Mucosa of rectum (tissue), 2 donors: ENCODE results near the gene ATP8A1.
A peak's percentile ranks its signal among the peaks of the same experiment; 100 is the strongest.

Experiments used
- H3K27ac ChIP-seq, 2 donors: one replicate each; pipeline ENCODE4 v1.7.0; 2013; ENCODE audit warnings: inconsistent platforms in 2 of 2, low read depth in 2 of 2, low read length in 2 of 2
- H3K27me3 ChIP-seq, 2 donors: one replicate each; pipeline ENCODE4 v1.7.0; 2013; ENCODE audit warnings: low read length in 2 of 2; ENCODE audit not compliant: control insufficient read depth in 2 of 2, insufficient read depth in 2 of 2
- H3K36me3 ChIP-seq, 2 donors: one replicate each; pipeline ENCODE4 v1.7.0; 2013; ENCODE audit warnings: low read length in 2 of 2; ENCODE audit not compliant: control insufficient read depth in 2 of 2, insufficient read depth in 2 of 2
- H3K4me1 ChIP-seq, 2 donors: one replicate each; pipeline ENCODE4 v1.7.0; 2013; ENCODE audit warnings: low read length in 2 of 2, mild to moderate bottlenecking in 1 of 2; ENCODE audit not compliant: control insufficient read depth in 2 of 2, insufficient read depth in 2 of 2
- H3K4me3 ChIP-seq, 2 donors: one replicate each; pipeline ENCODE4 v1.7.0; 2013; ENCODE audit warnings: low read length in 2 of 2
- H3K9ac ChIP-seq, 2 donors: one replicate each; pipeline ENCODE4 v1.7.0; 2013; ENCODE audit warnings: low read length in 2 of 2, low read depth in 1 of 2, mild to moderate bottlenecking in 1 of 2
- H3K9me3 ChIP-seq, 2 donors: one replicate each; pipeline ENCODE4 v1.7.0; 2013; ENCODE audit warnings: low read length in 2 of 2; ENCODE audit not compliant: control insufficient read depth in 2 of 2
- donor health status: healthy.
- donor health status: Normal muscosa, but diverticular disease.

Gene ATP8A1

GRCh38 chr4:42627885-42628646, 28.8 kb downstream of the ATP8A1 start:
- H3K9me3 ChIP-seq = no peaks in the 10 kb centered on the region
- H3K4me1 ChIP-seq = peaks cover 11 to 41% of the 10 kb centered on the region in 2 donors
- peak overlapping the region; percentile 21 to 28 for H3K4me3 ChIP-seq
- H3K9ac ChIP-seq = peak overlapping the region in 1 of 2 donors; percentile 37
- peaks cover 4% of the 10 kb centered on the region in 2 donors for H3K36me3 ChIP-seq
- no peaks in the 10 kb centered on the region for H3K27me3 ChIP-seq
- H3K27ac ChIP-seq = peak overlapping the region; percentile 77 to 87

DNA sequence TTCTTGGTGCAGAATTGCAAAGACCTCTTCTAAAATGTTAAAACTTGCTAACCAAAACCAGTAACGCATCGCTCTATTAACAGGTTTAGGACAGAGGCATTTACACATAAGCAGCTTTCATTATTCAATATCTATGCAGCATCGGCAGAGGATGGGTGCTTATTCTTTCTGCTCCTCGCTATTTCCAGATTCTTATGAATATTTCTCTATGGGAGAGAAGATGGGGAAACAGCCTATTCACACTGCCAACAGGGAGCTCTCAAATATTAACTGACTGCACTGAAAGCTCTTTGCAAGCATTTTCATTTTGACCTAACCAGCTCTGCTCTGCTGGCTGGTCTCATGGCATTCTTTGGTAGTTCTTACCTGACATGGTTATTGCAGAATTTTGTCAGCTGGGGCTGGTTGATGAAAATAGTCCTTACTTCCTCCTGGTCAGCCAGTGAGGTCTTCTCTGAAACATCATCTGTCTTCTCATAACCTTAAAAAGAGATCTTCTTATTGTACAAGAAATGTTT, 30.2 kb downstream of the ATP8A1 start:
- Histone ChIP-seq H3K4me1 (peaks cover 11 to 41% of the 10 kb centered on the region in 2 donors), H3K27me3 (no peaks in the 10 kb centered on the region), H3K27ac (no peak overlapping the region), H3K9ac (no peak overlapping the region), H3K4me3 (no peak overlapping the region), H3K36me3 (peaks cover 4% of the 10 kb centered on the region in 2 donors), H3K9me3 (no peaks in the 10 kb centered on the region)

- Histone ChIP-seq H3K9ac (no peak overlapping the region), H3K4me3 (no peak overlapping the region), H3K27me3 (no peaks in the 10 kb centered on the region), H3K9me3 (no peaks in the 10 kb centered on the region), H3K4me1 (peaks cover 11 to 38% of the 10 kb centered on the region in 2 donors), H3K27ac (no peak overlapping the region), H3K36me3 (peaks cover 4% of the 10 kb centered on the region in 2 donors)
Measured at GRCh38 chr4:42625329-42625728, 31.6 kb downstream of the ATP8A1 start.

- no peak overlapping the region for H3K4me3 ChIP-seq
- H3K9ac ChIP-seq = no peak overlapping the region
- no peaks in the 10 kb centered on the region for H3K9me3 ChIP-seq
- no peaks in the 10 kb centered on the region for H3K27me3 ChIP-seq
- H3K36me3 ChIP-seq = peaks cover 4 to 8% of the 10 kb centered on the region in 2 donors
- peaks cover 11 to 30% of the 10 kb centered on the region in 2 donors for H3K4me1 ChIP-seq
- no peak overlapping the region for H3K27ac ChIP-seq
Measured at GRCh38 chr4:42624551-42624950, 32.4 kb downstream of the ATP8A1 start.

- peak overlapping the region; percentile 30 to 54 for H3K27ac ChIP-seq
- peaks cover 5 to 9% of the 10 kb centered on the region in 2 donors for H3K36me3 ChIP-seq
- no peaks in the 10 kb centered on the region for H3K27me3 ChIP-seq
- H3K4me1 ChIP-seq = peaks cover 0 to 5% of the 10 kb centered on the region in 2 donors
- H3K9ac ChIP-seq = no peak overlapping the region
- H3K9me3 ChIP-seq = no peaks in the 10 kb centered on the region
- H3K4me3 ChIP-seq = no peak overlapping the region
Measured at GRCh38 chr4:42618023-42618422, 38.9 kb downstream of the ATP8A1 start.

DNA sequence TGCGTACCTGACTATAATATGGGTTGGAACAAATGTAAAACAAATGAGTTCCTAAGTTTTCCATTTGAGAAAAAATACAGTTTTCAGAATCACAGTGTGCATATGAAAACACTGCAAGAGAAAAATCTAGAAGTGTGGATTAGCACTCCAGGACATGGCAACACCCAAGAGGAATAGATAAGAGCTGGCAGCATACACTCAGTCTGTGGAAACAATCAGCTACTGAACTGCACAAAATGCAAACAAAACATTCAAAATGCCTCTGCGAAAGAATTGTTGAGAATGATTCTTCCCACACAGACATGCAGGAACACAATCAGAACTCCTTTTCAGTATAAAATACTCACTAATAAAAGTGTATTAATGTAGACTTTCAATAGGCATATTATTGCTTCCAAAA, 39.9 kb downstream of the ATP8A1 start:
- Histone ChIP-seq H3K9ac (no peak overlapping the region), H3K27ac (no peak overlapping the region), H3K4me1 (peaks cover 0 to 5% of the 10 kb centered on the region in 2 donors), H3K4me3 (no peak overlapping the region), H3K9me3 (no peaks in the 10 kb centered on the region), H3K36me3 (peaks cover 5 to 11% of the 10 kb centered on the region in 2 donors), H3K27me3 (no peaks in the 10 kb centered on the region)

DNA sequence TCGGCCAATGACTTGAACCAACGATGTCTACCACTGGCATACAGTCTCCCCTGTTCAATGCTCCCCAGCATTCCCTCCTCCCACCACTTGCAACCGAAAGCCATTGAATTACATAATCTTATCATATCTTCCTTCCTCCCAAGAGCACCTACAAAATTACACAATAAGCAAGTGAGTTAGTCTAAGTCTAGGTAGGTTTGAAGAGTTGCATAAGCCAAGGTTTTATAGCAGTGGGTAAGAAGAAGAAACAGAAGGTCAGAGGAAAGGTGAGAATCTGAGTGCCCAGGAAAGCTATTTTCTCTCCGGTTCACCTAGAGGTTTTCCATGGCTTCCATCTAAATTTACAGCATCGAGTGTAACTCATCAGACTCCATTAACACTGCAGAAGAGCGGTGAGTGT, 40.3 kb downstream of the ATP8A1 start:
- Histone ChIP-seq H3K9me3 (no peaks in the 10 kb centered on the region), H3K27ac (no peak overlapping the region), H3K27me3 (no peaks in the 10 kb centered on the region), H3K9ac (no peak overlapping the region), H3K36me3 (peaks cover 10 to 15% of the 10 kb centered on the region in 2 donors), H3K4me1 (peaks cover 0 to 5% of the 10 kb centered on the region in 2 donors), H3K4me3 (no peak overlapping the region)

GRCh38 chr4:42615131-42615763, 41.7 kb downstream of the ATP8A1 start:
- Histone ChIP-seq H3K27ac (no peak overlapping the region), H3K36me3 (peaks cover 14 to 19% of the 10 kb centered on the region in 2 donors), H3K9me3 (no peaks in the 10 kb centered on the region), H3K27me3 (no peaks in the 10 kb centered on the region), H3K4me1 (peaks cover 0 to 5% of the 10 kb centered on the region in 2 donors), H3K9ac (no peak overlapping the region), H3K4me3 (no peak overlapping the region)

DNA sequence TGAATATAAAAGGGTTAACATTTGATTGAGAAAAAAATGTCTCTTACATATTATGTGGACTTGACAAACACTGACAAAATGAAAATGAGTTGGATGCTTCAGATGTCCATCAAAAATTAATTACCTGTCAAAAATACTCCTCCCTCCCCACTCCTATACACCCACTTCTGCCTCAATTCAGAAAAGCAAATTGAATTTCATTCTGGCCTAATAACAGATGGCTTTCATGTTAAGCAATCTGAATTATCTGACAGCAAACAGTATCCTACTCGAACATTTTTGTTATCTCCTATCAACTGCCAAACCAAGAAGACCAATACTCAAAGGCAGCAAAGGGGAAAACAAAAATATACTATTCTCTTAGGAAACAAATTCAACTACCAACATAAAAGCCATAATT, 44.0 kb downstream of the ATP8A1 start:
- Histone ChIP-seq H3K4me1 (peaks cover 0 to 3% of the 10 kb centered on the region in 2 donors), H3K4me3 (no peak overlapping the region), H3K9me3 (no peaks in the 10 kb centered on the region), H3K36me3 (peaks cover 14 to 19% of the 10 kb centered on the region in 2 donors), H3K27ac (no peak overlapping the region), H3K27me3 (no peaks in the 10 kb centered on the region), H3K9ac (no peak overlapping the region)

- H3K27me3 ChIP-seq = no peaks in the 10 kb centered on the region
- H3K36me3 ChIP-seq = peaks cover 14 to 24% of the 10 kb centered on the region in 2 donors
- no peaks in the 10 kb centered on the region for H3K9me3 ChIP-seq
- no peak overlapping the region for H3K4me3 ChIP-seq
- no peak overlapping the region for H3K27ac ChIP-seq
- H3K9ac ChIP-seq = no peak overlapping the region
- no peaks in the 10 kb centered on the region for H3K4me1 ChIP-seq
Measured at GRCh38 chr4:42610941-42611340, 46.0 kb downstream of the ATP8A1 start.
